SK-N-MC (cell line): ENCODE results near the gene METAP2.
"Not testable (repeated sequence)": the region's sequence is repeated elsewhere in the genome, so short reads cannot be mapped to it uniquely, and the experiment has no call there.

Experiments
- DNase-seq: peaks from one replicate; pipeline ENCODE4 v3.0.0-alpha.2; 2011; ENCODE audit warnings: low read depth, low spot score
- H3K27ac ChIP-seq: fragments of 200-600 bp; sonication (generic); 2 replicates; pipeline ENCODE4 v1.5.1; 2016; ENCODE audit warnings: mixed run types
- H3K36me3 ChIP-seq: fragments of 200-600 bp; sonication (generic); 2 replicates; pipeline ENCODE4 v1.6.1; 2017; ENCODE audit warnings: antibody characterized with exemption, low read length, mixed read lengths; ENCODE audit not compliant: insufficient read depth
- H3K4me3 ChIP-seq: fragments of 200-600 bp; sonication (generic); 2 replicates; pipeline ENCODE4 v1.5.1; 2016
- H3K9ac ChIP-seq: fragments of 200-600 bp; sonication (generic); 2 replicates; pipeline ENCODE4 v1.8.0; 2017; ENCODE audit warnings: mixed run types, mixed read lengths; ENCODE audit not compliant: insufficient read length
- H3K9me3 ChIP-seq: fragments of 200-600 bp; sonication (generic); 2 replicates; pipeline ENCODE4 v1.6.1; 2017; ENCODE audit warnings: low read depth, mild to moderate bottlenecking, antibody characterized with exemption, low read length, moderate library complexity, mixed read lengths
- EZH2 ChIP-seq: fragments of 200-600 bp; sonication (generic); IDR thresholded peaks from one replicate; pipeline ENCODE4 v1.6.1; 2017; ENCODE audit warnings: antibody characterized with exemption
- FOXP2 ChIP-seq: optimal IDR thresholded peaks from 2 replicates; pipeline ENCODE3; 2011; ENCODE audit warnings: mild to moderate bottlenecking, moderate library complexity; ENCODE audit not compliant: insufficient read depth; ENCODE audit errors: extremely low read length, control extremely low read depth
- POLR2AphosphoS5 ChIP-seq: IDR thresholded peaks from 2 replicates; pipeline ENCODE4 v1.6.1; 2012; ENCODE audit warnings: mild to moderate bottlenecking, low read depth, low read length, borderline replicate concordance

The METAP2 gene

DNA sequence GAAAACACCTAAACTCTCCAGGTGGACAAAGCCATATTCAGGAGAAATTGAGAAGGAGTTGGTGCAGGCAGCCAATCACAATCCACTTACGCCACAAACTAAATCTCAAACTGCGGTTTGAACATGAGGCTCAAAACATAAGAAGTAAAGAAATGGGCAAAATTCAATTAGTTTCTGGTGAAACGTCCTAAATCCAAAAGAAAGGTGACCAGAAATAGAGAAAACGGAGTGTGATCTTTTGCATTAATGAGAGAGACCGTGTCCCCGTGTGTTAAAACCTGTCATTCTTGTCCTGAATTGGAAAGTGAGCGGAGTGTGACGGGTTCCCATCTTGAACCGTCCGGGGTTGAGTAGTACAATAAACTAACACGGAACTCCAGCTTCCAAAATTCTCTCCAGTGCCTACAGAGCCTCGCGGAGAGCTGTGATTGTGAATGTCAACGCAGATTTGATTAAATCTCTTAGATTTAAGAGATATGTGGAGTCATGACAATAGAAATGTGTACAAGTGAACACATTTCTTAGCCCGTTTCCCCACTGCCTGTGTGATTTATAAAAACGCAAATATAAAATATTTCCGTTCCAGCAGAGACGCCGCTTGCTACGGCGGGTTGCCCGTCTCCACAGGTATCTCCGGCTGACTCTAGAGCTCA lies 595 bp upstream of the METAP2 start:
- peak overlapping the region; percentile 98 for H3K4me3 ChIP-seq
- H3K9me3 ChIP-seq: no peaks in the 10 kb centered on the region
- H3K27ac ChIP-seq: peak overlapping the region; percentile 96
- H3K36me3 ChIP-seq: peaks cover 29% of the 10 kb centered on the region
- DNase-seq: peak; percentile 30
- H3K9ac ChIP-seq: peak overlapping the region; percentile 99
- TF ChIP-seq FOXP2: no peak
- no peak for TF ChIP-seq POLR2AphosphoS5
- TF ChIP-seq EZH2: no peak

DNA sequence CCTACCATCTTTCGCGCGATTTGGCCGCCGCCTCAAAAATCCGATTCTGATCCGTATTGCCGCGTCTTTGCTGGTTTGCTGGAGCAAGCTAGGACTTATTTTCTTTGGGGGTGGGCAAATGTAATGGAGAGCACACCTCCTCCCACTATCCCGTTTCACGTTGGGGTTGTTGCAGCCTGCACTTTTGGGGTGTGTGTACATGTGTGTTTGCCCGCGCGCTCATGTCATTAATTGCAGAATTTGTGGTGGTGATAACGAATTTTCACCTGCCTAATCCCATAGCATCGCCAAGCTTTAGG lies 657 bp downstream of the METAP2 start:
- TF ChIP-seq POLR2AphosphoS5 (no peak), EZH2 (no peak), FOXP2 (no peak)
- DNase-seq: no peak
- H3K36me3 ChIP-seq: peaks cover 42% of the 10 kb centered on the region
- H3K4me3 ChIP-seq: peak overlapping the region; percentile 98
- H3K27ac ChIP-seq: peak overlapping the region; percentile 96; the same call in 1 of the 2 replicates
- peak overlapping the region; percentile 99 for H3K9ac ChIP-seq
- H3K9me3 ChIP-seq: no peaks in the 10 kb centered on the region

GRCh38 chr12:95480230-95480629 lies 6.3 kb downstream of the METAP2 start:
- Histone ChIP-seq H3K27ac (no peak overlapping the region), H3K4me3 (no peak overlapping the region), H3K36me3 (peaks cover 82% of the 10 kb centered on the region), H3K9me3 (no peaks in the 10 kb centered on the region), H3K9ac (no peak overlapping the region)
- no peak for DNase-seq
- TF ChIP-seq POLR2AphosphoS5 (no peak), FOXP2 (no peak), EZH2 (no peak)

- Histone ChIP-seq H3K27ac (no peak overlapping the region), H3K9me3 (no peaks in the 10 kb centered on the region), H3K9ac (no peak overlapping the region), H3K36me3 (peaks cover 83% of the 10 kb centered on the region), H3K4me3 (no peak overlapping the region)
- DNase-seq: no peak
- TF ChIP-seq EZH2 (no peak), POLR2AphosphoS5 (no peak), FOXP2 (no peak)
These were observed 7.1 kb downstream of the METAP2 start for GRCh38 chr12:95481072-95481471.

DNA sequence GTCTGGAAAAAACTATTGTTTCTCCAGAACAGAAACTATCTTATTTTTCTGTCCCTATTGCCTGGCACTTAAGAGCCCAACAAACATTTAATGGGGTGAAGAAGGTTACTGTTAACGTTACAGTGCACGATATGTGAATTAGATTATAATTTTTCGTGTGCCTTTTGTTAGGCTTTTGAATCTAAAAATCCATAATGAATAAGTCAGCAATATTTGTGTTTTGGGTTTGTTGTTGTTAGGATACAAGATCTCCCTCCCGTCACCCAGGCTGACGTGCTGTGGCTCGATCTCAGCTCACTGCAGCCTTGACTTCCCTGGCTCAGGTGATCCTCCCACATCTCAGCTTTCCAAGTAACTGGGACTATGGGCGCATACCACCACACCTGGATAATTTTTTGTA lies 7.9 kb downstream of the METAP2 start:
- H3K36me3 ChIP-seq: peaks cover 83% of the 10 kb centered on the region
- H3K9ac ChIP-seq: no peak overlapping the region
- no peak for DNase-seq
- H3K9me3 ChIP-seq: no peaks in the 10 kb centered on the region
- no peak overlapping the region for H3K27ac ChIP-seq
- TF ChIP-seq EZH2 (no peak), FOXP2 (no peak), POLR2AphosphoS5 (no peak)
- no peak overlapping the region for H3K4me3 ChIP-seq

- H3K4me3 ChIP-seq: not testable (repeated sequence)
These were observed 8.6 kb downstream of the METAP2 start for GRCh38 chr12:95482564-95482963.

GRCh38 chr12:95484524-95484923 lies 10.6 kb downstream of the METAP2 start:
- Histone ChIP-seq H3K36me3 (peaks cover 81% of the 10 kb centered on the region), H3K9ac (no peak overlapping the region), H3K4me3 (no peak overlapping the region), H3K9me3 (no peaks in the 10 kb centered on the region), H3K27ac (no peak overlapping the region)
- TF ChIP-seq FOXP2 (no peak), EZH2 (no peak), POLR2AphosphoS5 (no peak)
- DNase-seq: no peak

More at GRCh38 chr12:95482564-95482963, 8.6 kb downstream of the METAP2 start:
- not testable (repeated sequence) for DNase-seq, H3K9ac ChIP-seq, H3K9me3 ChIP-seq, H3K27ac ChIP-seq
- peaks cover 82% of the 10 kb centered on the region for H3K36me3 ChIP-seq

DNA sequence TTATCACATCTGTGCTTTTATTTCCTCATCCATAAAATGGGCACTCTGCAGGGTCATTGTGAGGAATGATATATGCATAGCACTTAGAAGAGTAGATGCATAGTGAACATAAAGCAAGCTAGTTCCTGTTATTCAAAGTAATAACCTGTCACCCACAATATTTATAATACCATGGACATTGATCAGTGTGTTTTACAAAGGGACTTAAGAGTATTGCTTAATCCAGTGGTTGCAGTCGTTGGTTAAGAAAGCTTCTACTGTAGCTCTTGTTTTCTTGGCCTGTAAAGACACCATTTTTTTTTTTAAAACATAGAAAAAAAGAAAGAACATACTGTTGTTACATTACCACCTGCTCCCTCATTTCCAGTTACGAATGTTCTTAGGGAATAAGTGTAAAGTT lies 13.1 kb downstream of the METAP2 start:
- Histone ChIP-seq H3K36me3 (peaks cover 72% of the 10 kb centered on the region), H3K27ac (no peak overlapping the region)
- DNase-seq: no peak

GRCh38 chr12:95492462-95492861 lies 18.5 kb downstream of the METAP2 start:
- no peaks in the 10 kb centered on the region for H3K9me3 ChIP-seq
- no peak overlapping the region for H3K27ac ChIP-seq

More for the DNA sequence above, 13.1 kb downstream of the METAP2 start:
- Histone ChIP-seq H3K4me3 (no peak overlapping the region), H3K9ac (no peak overlapping the region), H3K9me3 (no peaks in the 10 kb centered on the region)
- TF ChIP-seq POLR2AphosphoS5 (no peak), FOXP2 (no peak), EZH2 (no peak)

GRCh38 chr12:95494888-95495287 lies 20.9 kb downstream of the METAP2 start:
- H3K9me3 ChIP-seq: peaks cover 12% of the 10 kb centered on the region; the same call in 1 of the 2 replicates
- no peak overlapping the region for H3K9ac ChIP-seq
- H3K27ac ChIP-seq: no peak overlapping the region
- no peak overlapping the region for H3K4me3 ChIP-seq
- no peak for DNase-seq
- TF ChIP-seq EZH2 (no peak), POLR2AphosphoS5 (no peak), FOXP2 (no peak)
- H3K36me3 ChIP-seq: peaks cover 87% of the 10 kb centered on the region

More at GRCh38 chr12:95492462-95492861, 18.5 kb downstream of the METAP2 start:
- no peak for DNase-seq
- no peak overlapping the region for H3K9ac ChIP-seq
- no peak for TF ChIP-seq EZH2
- TF ChIP-seq POLR2AphosphoS5: no peak
- no peak for TF ChIP-seq FOXP2
- peaks cover 85% of the 10 kb centered on the region for H3K36me3 ChIP-seq
- no peak overlapping the region for H3K4me3 ChIP-seq
